Renal pelvis (tissue), 4 donors: ENCODE results near the gene MAD1L1. TPM values are rescaled to one million over a fixed set of nuclear protein-coding genes. Genes with fewer than 3 reads are reported as not detected.
"Not testable (repeated sequence)": the region's sequence is repeated elsewhere in the genome, so short reads cannot be mapped to it uniquely, and the experiment has no call there.

Source experiments
- DNase-seq: peaks from one replicate; pipeline ENCODE4 v3.0.0-alpha.2; 2013
- polyA plus RNA-seq, 3 donors: library from polyadenylated mRNA; unstranded; fragments of 120-200 nt; gene quantifications; one replicate each; pipeline ENCODE4 v1.2.1, GENCODE V29; 2013; ENCODE audit not compliant: insufficient read length in 3 of 3

MAD1L1 gene
- polyA plus RNA-seq, 3 donors, result 27.0 to 27.6 (median 27.3) TPM

DNA sequence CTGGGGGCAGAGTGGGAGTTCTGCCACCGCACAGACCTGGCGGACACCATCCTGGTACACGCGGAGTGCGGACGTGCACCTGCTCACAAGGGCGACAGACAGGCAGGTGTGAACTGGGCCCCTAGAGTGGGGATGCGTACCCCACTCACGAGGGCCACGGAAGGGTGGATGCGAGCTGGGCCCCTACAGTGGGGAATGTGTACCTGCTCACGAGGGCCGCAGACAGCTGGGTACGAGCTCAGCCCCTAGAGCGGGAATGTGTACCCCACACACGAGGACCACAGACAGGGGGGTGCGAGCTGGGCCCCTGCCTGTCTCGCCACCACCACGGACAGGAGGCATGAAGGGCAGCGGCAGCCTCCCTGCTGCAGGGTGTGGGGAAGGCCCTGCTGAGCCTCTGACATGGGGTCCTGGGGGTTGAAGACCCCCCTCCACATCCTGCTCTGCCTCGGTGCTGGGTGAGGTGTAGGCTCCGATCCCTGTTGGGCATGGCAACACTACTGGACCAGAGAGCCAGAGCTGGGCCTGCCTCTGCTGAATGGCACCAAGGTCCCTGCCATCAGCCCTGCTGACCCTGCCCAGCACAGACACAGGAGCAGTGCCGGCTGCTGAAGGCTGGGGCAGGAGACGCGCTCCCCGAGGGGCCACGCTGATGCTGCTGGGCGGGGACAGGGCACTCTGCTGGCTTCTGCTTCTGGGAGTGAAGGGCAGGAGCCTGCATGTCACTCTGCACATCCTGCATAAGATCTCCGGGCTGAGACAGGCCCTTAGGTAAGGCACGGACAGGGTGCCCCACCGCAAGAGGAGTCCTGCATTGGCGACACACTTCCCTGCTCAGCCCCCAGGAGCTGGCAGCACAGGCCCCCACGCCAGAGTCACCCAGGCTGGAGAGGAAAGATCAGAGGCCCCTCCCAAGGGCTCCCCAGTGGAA is 259.2 kb downstream of the MAD1L1 start:
- DNase-seq, result no peak

GRCh38 chr7:1972744-1973143 is 260.0 kb downstream of the MAD1L1 start:
- DNase-seq, result peak; percentile 30

DNA sequence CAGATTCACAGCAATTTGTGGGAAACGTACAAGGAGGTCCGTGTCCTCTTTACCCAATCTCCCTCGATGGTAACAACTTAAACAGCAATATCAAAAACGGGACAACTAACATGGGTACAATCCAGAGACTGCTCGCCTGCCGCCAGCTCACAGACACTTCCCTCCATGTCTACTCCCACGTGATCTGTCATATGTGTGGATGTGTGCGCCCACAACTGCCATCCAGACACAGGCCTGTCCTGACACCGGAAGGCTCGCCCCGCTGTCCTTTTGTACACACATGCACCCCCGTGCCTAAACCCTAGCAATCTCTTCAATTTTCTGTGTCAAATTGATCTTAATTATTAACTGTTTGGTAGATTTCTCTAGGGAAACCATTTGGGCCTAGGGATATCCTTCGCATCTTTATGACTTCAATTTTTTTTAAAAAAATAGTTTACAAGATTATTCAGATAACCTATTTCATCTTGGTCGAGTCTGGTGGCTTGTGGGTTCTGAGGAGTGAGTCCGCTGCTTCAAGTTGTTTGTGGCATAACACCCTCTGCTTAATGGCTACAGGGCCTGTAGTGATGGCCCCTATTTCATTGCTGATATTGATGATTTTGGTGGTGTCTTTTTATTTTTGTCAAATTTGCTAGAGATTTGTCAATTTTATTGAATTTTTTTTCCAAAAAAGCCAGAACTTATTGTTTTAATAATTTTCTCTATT is 260.6 kb downstream of the MAD1L1 start:
- DNase-seq, result no peak

- no peak for DNase-seq
Observed at GRCh38 chr7:1970895-1971294, 261.9 kb downstream of the MAD1L1 start.

- DNase-seq, result not testable (repeated sequence)
Observed at GRCh38 chr7:1970285-1970660, 262.5 kb downstream of the MAD1L1 start.

DNA sequence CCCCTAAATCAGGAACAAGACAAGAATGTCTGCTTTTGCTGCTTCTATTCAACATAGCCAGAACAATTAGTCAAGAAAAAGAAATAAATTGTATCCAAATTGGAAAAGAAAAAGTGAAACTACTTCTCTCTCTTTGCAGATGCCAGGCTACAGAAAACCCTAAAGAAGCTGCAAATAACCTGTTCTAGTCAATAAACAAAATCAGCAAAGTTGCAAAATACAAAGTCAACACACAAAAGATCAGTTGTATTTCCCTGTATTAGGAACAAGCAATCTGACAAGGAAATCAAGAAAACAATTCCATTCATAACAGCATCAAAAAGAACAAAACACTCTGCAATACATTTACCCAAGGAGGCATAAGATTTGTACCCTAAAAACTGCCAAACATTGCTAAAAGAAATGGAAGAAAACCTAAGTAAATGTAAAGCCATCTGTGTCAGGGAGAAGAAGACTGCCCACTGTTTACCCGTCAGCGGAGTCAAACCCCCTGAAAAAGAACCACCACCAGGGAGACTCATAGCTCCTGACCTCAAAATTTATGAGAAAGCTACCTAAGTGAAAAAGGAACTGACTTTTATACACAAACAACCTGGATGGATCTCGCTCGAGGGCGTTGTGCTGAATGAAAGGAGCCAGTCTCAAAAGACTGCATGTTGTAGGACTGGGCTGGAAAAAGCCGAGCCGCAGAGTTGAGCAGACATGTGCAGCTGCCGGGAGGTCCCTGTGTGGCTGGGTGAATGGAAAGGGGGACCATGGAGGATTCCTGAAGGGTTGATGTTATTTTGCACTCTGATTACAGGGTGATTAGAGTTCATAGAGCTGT is 263.1 kb downstream of the MAD1L1 start:
- no peak for DNase-seq

GRCh38 chr7:1968397-1969111 is 264.2 kb downstream of the MAD1L1 start:
- no peak for DNase-seq

DNA sequence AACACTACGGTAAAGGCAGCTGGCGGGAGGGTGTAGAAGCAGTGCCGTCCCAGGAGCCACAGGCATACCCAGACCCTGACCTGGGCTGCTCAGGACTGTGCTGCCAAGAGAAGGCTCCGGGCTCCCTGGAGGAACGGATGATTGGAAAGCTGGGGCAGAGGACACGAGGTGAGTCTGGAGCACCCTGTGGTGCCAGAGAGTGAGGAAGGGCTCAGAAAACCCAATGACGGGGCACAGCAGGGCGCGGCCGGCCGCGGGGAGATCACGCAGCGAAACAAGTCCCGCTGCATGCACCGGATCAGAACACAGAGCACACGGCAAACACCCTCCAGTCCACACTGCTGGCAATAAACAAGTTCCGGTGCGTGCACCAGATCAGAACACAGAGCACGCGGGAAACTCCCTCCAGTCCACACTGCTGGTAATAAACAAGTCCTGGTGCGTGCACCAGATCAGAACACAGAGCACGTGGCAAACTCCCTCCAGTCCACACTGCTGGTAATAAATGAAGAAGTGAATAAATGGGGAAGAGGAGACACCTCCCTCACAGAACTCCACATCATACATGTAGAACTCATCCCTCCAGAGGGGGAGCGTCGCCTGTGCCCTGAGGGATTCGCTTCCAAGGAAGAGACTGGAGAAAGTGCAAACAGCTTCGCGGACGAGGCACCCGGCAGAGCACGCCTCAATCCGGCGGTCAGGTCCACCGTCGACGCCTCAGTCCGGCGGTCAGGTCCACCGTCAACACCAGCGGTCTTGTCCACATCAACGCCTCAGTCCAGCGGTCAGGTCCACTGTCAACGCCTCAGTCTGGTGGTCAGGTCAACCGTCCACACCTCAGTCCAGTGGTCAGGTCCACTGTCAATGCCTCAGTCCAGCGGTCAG is 265.0 kb downstream of the MAD1L1 start:
- DNase-seq, result no peak

DNA sequence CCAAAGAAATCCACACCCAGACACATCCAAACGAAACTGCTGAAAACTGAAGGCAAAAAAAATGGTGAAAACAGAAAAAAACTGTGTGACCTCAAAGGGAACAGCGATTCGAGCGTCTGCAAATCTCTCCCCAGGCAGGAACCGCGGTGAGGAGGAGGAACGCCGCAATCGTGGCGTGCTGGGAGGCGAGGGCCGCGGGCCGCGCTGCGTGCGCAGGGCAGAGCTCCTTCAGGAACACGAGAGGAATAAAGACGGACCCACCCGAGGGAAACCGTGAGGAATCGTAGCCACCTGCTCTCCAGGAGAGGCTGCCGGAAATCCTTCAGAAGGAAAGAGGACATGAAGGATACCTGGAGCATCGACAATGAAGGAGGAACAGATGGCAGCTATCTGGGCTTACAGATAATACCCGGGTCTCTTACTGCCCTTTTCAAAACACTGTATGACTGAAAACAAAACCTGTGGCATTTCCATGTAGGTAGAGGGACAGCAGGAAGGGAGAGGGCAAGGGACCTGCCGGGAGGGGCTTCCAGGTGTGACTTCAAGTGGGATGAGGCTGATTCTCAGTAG is 266.0 kb downstream of the MAD1L1 start:
- no peak for DNase-seq

GRCh38 chr7:1965579-1966294 is 267.0 kb downstream of the MAD1L1 start:
- no peak for DNase-seq

DNA sequence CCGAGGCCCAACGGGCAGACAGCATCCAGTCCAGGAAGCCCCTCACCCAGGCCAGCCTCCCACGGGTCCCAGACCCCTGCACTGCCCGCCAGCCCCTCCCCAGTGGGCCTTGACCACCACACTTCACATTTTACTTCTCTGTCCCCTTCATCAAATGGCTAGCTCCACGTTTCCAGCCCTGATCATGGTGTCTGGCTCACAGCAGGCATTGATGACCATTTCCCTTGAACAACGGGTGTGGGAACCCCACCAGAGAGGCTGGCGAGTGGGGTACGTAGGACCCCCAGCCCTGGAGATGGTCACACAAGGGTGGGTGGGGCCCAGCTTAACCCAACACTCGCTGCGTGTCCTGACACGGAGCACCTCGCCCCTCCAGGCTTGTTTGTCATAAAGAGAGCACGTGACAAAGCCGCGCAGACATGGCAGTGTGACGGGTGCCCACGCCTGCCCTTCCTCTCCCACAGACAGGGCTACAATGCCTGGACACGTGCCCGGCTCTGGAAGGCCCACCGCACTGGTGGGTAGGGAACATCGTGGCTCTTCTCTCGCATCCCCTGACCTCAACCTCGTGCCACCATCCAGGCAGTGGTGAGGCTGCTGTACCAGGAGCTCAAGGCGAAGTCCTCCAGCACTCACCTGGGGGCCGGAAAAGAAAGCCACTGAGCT is 267.7 kb downstream of the MAD1L1 start:
- no peak for DNase-seq

DNA sequence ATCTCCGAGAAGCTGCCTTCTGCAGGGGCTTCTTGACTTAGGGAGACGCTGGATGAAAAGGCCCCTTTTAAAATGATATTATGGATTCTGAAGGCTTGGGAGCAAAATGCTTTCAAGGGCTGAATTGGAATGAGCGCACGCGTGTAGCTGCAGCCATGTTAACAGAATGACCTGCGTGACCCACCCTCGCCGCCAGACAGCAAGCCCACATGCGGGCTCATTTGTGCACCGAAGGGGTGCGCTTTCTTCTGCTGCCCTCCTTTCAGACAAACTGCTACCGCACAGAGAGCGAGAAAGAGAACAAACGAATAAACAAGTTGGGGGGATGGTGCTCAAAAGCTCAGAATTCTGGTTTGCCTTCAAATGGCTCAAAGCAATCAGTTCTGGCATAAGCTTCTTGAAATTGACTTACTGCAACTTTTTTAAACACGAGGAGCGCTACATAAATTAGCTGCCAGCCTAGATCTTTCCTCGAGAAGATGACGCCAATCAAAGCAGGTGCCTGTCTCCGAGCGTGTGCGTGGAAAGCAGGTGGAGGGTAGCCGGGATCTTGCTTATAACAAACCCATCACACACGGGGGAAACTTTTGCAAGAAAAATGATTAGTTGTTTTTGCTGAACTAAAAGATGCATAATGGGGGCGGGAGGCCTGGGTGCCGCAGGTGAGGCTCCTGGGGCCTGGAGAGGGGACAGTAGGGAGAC is 268.4 kb downstream of the MAD1L1 start:
- no peak for DNase-seq

DNA sequence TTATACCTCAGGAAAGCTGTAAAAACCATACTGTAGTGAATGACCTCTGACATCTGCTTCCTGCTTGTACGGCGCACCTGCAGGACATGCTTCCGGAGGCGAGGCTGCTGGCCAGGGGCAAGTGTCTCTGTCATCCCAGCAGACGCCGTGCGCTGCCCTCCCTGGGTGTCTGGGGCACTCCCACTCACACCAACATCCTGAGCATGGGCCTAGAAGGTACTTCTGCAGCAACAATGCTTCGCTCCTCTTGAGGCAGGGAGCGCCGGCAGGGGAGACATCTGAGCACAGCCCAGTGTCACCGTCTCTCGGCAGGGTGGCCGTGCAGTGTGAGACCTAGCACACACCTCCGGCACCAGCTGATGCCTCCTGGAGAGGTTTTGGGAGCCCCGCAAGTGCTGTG is 269.2 kb downstream of the MAD1L1 start:
- peak; percentile 44 for DNase-seq

GRCh38 chr7:1961701-1962276 is 271.0 kb downstream of the MAD1L1 start:
- no peak for DNase-seq

- no peak for DNase-seq
Observed at GRCh38 chr7:1959305-1959704, 273.4 kb downstream of the MAD1L1 start.

- DNase-seq, result no peak
Observed at GRCh38 chr7:1957471-1958225, 275.1 kb downstream of the MAD1L1 start.
